ENCODE measurements around the gene WDR33. TPM values are rescaled to one million over a fixed set of nuclear protein-coding genes. Genes with fewer than 3 reads are reported as not detected.

Gene WDR33
- total and polyA plus RNA-seq, 9 of the 15 experiments (the other 6 are each of a cell fraction or from before 2014, with no cell fraction given): 24.2 to 57.4 (median 38.4) TPM

DNA sequence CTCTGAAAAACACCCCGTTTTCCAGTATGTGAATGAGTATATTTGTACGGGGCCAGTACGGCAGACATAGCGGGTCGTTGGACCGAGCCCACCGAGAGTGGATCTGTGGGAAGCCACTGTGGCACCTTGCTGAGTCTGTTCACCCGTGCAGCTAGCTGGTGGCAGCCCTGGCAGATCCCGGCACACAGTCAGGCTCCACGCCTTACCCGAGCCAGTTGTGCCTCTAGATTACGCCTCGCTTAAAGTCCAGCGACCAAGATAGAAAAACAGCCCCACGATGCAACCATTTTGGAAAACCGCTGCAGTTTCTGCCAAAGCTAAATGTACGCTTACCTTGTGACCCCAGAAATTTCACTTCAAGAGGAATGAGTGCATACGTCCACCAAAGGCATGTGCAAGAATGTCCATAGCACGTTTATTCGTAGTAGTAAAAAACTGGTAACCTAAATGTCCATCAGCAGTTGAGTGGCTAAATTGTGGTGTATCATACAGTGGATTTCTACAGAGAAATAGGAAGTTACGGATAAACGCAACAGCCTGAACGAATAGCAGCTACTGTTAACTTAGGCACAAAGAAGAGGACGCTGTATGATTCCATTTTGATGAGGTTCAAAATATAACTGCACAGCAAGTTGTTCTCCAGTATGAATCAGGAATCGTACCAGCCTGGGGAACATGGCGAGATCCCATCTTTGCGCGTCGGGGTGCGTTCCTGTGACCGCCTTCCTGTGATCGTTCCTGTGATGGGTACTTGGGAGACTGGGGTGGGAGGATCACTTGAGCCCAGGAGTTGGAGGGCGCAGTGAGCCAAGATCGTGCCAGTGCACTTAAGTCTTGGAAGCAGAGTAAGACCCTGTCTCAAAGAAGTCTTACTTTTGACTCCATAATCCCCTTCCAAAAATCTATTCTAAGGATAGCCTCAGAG is 688 bp upstream of the WDR33 start (continued):
- TF ChIP-seq, protein P1, sequence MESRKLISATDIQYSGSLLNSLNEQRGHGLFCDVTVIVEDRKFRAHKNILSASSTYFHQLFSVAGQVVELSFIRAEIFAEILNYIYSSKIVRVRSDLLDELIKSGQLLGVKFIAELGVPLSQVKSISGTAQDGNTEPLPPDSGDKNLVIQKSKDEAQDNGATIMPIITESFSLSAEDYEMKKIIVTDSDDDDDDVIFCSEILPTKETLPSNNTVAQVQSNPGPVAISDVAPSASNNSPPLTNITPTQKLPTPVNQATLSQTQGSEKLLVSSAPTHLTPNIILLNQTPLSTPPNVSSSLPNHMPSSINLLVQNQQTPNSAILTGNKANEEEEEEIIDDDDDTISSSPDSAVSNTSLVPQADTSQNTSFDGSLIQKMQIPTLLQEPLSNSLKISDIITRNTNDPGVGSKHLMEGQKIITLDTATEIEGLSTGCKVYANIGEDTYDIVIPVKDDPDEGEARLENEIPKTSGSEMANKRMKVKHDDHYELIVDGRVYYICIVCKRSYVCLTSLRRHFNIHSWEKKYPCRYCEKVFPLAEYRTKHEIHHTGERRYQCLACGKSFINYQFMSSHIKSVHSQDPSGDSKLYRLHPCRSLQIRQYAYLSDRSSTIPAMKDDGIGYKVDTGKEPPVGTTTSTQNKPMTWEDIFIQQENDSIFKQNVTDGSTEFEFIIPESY (CRISPR knock-in tag; IDR thresholded peaks at IDR 0.05): 0 out of 2 replicates have a peak, but pooled peaks have one; percentile 17
- TF ChIP-seq, protein P2, sequence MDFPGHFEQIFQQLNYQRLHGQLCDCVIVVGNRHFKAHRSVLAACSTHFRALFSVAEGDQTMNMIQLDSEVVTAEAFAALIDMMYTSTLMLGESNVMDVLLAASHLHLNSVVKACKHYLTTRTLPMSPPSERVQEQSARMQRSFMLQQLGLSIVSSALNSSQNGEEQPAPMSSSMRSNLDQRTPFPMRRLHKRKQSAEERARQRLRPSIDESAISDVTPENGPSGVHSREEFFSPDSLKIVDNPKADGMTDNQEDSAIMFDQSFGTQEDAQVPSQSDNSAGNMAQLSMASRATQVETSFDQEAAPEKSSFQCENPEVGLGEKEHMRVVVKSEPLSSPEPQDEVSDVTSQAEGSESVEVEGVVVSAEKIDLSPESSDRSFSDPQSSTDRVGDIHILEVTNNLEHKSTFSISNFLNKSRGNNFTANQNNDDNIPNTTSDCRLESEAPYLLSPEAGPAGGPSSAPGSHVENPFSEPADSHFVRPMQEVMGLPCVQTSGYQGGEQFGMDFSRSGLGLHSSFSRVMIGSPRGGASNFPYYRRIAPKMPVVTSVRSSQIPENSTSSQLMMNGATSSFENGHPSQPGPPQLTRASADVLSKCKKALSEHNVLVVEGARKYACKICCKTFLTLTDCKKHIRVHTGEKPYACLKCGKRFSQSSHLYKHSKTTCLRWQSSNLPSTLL (IDR thresholded peaks at IDR 0.05): no peak
- TF ChIP-seq KDM1A (IDR thresholded peaks at IDR 0.05) (no peak), PML (IDR thresholded peaks at IDR 0.05; ENCODE audit: low read length) (no peak), STAT5A (IDR thresholded peaks at IDR 0.05; ENCODE audit: borderline replicate concordance, low read length) (no peak), ZC3H8 (IDR thresholded peaks at IDR 0.05) (no peak), ZNF79 (CRISPR knock-in tag; IDR thresholded peaks at IDR 0.05; ENCODE audit: low read depth) (no peak), CHD2 (IDR thresholded peaks at IDR 0.05; ENCODE audit: low read depth, low read length) (no peak), RBFOX2 (IDR thresholded peaks at IDR 0.05; ENCODE audit: low read depth, low read length) (no peak), ZNF3 (CRISPR knock-in tag; IDR thresholded peaks at IDR 0.05) (no peak), KLF10 (CRISPR knock-in tag; IDR thresholded peaks at IDR 0.05) (no peak), ZNF444 (CRISPR knock-in tag; IDR thresholded peaks at IDR 0.05) (no peak), ZKSCAN1 (IDR thresholded peaks at IDR 0.05; ENCODE audit: low read depth, low read length) (peak; percentile 76)
- TF ChIP-seq, protein P3, sequence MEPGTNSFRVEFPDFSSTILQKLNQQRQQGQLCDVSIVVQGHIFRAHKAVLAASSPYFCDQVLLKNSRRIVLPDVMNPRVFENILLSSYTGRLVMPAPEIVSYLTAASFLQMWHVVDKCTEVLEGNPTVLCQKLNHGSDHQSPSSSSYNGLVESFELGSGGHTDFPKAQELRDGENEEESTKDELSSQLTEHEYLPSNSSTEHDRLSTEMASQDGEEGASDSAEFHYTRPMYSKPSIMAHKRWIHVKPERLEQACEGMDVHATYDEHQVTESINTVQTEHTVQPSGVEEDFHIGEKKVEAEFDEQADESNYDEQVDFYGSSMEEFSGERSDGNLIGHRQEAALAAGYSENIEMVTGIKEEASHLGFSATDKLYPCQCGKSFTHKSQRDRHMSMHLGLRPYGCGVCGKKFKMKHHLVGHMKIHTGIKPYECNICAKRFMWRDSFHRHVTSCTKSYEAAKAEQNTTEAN (CRISPR knock-in tag; IDR thresholded peaks at IDR 0.05): no peak
- TF ChIP-seq, protein P4, sequence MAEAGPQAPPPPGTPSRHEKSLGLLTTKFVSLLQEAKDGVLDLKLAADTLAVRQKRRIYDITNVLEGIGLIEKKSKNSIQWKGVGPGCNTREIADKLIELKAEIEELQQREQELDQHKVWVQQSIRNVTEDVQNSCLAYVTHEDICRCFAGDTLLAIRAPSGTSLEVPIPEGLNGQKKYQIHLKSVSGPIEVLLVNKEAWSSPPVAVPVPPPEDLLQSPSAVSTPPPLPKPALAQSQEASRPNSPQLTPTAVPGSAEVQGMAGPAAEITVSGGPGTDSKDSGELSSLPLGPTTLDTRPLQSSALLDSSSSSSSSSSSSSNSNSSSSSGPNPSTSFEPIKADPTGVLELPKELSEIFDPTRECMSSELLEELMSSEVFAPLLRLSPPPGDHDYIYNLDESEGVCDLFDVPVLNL (CRISPR knock-in tag; IDR thresholded peaks at IDR 0.05; ENCODE audit: low read depth): peak; percentile 6; the same call in 1 of the 2 replicates
- TF ChIP-seq, protein P5, sequence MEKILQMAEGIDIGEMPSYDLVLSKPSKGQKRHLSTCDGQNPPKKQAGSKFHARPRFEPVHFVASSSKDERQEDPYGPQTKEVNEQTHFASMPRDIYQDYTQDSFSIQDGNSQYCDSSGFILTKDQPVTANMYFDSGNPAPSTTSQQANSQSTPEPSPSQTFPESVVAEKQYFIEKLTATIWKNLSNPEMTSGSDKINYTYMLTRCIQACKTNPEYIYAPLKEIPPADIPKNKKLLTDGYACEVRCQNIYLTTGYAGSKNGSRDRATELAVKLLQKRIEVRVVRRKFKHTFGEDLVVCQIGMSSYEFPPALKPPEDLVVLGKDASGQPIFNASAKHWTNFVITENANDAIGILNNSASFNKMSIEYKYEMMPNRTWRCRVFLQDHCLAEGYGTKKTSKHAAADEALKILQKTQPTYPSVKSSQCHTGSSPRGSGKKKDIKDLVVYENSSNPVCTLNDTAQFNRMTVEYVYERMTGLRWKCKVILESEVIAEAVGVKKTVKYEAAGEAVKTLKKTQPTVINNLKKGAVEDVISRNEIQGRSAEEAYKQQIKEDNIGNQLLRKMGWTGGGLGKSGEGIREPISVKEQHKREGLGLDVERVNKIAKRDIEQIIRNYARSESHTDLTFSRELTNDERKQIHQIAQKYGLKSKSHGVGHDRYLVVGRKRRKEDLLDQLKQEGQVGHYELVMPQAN (IDR thresholded peaks at IDR 0.05; ENCODE audit: borderline replicate concordance): no peak
